ENCODE data around the gene SLC35F6. TPM values are rescaled to one million over a fixed set of nuclear protein-coding genes. Genes with fewer than 3 reads are reported as not detected.

Gene SLC35F6
- total RNA-seq, 1 experiment from 2014 or later = 67.3 TPM

DNA sequence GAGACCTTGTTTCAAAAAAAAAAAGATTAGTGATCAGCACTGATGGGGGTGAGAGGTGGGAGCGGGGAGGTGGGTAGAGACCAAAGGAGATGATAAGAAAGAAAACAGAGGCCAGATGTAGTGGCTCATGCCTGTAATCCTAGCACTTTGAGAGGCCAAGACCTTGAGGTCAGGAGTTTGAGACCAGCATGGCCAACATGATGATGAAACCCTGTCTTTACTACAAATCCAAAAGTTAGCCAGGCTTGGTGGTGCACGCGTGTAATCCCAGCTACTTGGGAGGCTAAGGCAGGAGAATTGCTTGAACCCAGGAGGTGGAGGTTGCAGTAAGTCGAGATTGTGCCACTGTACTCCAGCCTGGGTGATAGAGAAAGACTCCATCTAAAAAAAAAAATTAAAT lies 9.5 kb upstream of the SLC35F6 start:
- Histone ChIP-seq H3K27me3 (ENCODE audit: control insufficient read depth, insufficient read depth, low read length) (no peaks in the 10 kb centered on the region), H3K9me3 (ENCODE audit: control insufficient read depth, insufficient read depth, low read depth, low read length) (no peaks in the 10 kb centered on the region), H3K36me3 (ENCODE audit: control insufficient read depth, insufficient read depth, low read length) (no peaks in the 10 kb centered on the region), H3K4me3 (ENCODE audit: low read depth in 2 of 2, low read length in 2 of 2) (no peak overlapping the region), H3K27ac (ENCODE audit: low read length) (peak overlapping the region; percentile 77; the same call in 1 of the 2 replicates), H3K4me1 (ENCODE audit: control insufficient read depth, insufficient read depth, low read length) (peaks cover 31% of the 10 kb centered on the region)
- POLR2A ChIA-PET = no interaction called here
- BruUV-seq (replicated peaks) = no TSS peak
- TF ChIP-seq, protein P1, sequence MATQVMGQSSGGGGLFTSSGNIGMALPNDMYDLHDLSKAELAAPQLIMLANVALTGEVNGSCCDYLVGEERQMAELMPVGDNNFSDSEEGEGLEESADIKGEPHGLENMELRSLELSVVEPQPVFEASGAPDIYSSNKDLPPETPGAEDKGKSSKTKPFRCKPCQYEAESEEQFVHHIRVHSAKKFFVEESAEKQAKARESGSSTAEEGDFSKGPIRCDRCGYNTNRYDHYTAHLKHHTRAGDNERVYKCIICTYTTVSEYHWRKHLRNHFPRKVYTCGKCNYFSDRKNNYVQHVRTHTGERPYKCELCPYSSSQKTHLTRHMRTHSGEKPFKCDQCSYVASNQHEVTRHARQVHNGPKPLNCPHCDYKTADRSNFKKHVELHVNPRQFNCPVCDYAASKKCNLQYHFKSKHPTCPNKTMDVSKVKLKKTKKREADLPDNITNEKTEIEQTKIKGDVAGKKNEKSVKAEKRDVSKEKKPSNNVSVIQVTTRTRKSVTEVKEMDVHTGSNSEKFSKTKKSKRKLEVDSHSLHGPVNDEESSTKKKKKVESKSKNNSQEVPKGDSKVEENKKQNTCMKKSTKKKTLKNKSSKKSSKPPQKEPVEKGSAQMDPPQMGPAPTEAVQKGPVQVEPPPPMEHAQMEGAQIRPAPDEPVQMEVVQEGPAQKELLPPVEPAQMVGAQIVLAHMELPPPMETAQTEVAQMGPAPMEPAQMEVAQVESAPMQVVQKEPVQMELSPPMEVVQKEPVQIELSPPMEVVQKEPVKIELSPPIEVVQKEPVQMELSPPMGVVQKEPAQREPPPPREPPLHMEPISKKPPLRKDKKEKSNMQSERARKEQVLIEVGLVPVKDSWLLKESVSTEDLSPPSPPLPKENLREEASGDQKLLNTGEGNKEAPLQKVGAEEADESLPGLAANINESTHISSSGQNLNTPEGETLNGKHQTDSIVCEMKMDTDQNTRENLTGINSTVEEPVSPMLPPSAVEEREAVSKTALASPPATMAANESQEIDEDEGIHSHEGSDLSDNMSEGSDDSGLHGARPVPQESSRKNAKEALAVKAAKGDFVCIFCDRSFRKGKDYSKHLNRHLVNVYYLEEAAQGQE (IDR thresholded peaks at IDR 0.05; ENCODE audit: insufficient read depth in 1 of 2, low read depth in 2 of 2, low read length in 1 of 2) = no peak
- TF ChIP-seq SIN3A (IDR thresholded peaks at IDR 0.05; ENCODE audit: borderline replicate concordance, insufficient read depth, low read depth, low read length) (no peak), TCF7L2 (IDR thresholded peaks at IDR 0.05; ENCODE audit: low read depth, low read length) (no peak), POLR2AphosphoS5 (IDR thresholded peaks at IDR 0.05; ENCODE audit: low read depth, low read length) (no peak)
- TF ChIP-seq, protein P2, sequence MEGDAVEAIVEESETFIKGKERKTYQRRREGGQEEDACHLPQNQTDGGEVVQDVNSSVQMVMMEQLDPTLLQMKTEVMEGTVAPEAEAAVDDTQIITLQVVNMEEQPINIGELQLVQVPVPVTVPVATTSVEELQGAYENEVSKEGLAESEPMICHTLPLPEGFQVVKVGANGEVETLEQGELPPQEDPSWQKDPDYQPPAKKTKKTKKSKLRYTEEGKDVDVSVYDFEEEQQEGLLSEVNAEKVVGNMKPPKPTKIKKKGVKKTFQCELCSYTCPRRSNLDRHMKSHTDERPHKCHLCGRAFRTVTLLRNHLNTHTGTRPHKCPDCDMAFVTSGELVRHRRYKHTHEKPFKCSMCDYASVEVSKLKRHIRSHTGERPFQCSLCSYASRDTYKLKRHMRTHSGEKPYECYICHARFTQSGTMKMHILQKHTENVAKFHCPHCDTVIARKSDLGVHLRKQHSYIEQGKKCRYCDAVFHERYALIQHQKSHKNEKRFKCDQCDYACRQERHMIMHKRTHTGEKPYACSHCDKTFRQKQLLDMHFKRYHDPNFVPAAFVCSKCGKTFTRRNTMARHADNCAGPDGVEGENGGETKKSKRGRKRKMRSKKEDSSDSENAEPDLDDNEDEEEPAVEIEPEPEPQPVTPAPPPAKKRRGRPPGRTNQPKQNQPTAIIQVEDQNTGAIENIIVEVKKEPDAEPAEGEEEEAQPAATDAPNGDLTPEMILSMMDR (IDR thresholded peaks at IDR 0.05) = no peak
- in situ Hi-C loops (cut with HindIII; ENCODE audit: low pct_unique_long_range_greater_than_20kb, low sequenced_read_pairs) = no loop called here
- ATAC-seq = no peak
- DNase-seq (ENCODE audit: low read depth, low spot score) = no peak
- CTCF ChIA-PET = no interaction called here
- intact Hi-C loops (cut with micrococcal nuclease; ENCODE audit: unreplicated experiment) = no loop called here

DNA sequence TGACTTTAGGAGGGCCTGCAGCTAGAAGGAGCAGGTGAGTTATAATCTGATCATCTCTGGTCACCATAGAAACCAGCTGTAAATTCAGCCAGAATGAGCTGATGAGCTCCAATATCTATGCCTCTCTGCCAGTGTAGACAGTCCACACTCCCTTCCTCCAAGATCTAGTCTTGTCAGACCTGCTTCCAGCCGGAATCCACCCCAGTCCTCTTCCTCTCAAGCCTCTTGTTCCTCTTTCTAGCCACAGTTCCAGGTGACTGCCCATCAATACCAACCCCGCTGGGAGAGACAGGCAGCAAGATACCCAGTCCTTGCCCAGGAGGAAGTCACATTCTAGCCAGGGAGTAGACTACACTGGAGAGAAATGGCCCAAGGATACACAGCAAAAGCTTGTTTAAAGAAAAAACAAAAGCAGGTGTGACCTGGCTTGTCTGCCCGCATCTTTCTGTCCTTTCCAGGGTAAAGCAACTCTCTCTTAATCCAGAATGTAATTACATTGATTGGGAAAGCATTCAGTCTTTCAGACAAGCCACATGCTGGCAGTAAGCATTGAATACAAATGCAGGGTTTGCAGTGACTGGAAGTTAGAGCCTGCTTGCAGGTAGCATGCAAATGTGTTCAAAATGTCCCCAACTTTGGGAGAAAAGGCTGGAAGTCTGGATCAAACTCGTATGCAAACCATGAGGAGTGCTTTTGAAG lies 9.0 kb upstream of the SLC35F6 start:
- no peaks in the 10 kb centered on the region for H3K27me3 ChIP-seq (ENCODE audit: control insufficient read depth, insufficient read depth, low read length)
- no peaks in the 10 kb centered on the region for H3K36me3 ChIP-seq (ENCODE audit: control insufficient read depth, insufficient read depth, low read length)
- CTCF ChIA-PET = no interaction called here
- H3K4me1 ChIP-seq (ENCODE audit: control insufficient read depth, insufficient read depth, low read length) = peaks cover 31% of the 10 kb centered on the region
- no peak overlapping the region for H3K4me3 ChIP-seq (ENCODE audit: low read depth in 2 of 2, low read length in 2 of 2)
- TF ChIP-seq TCF7L2 (IDR thresholded peaks at IDR 0.05; ENCODE audit: low read depth, low read length) = no peak
- TF ChIP-seq, protein P1 (IDR thresholded peaks at IDR 0.05; ENCODE audit: insufficient read depth in 1 of 2, low read depth in 2 of 2, low read length in 1 of 2) = no peak
- no peak for TF ChIP-seq POLR2AphosphoS5 (IDR thresholded peaks at IDR 0.05; ENCODE audit: low read depth, low read length)
- TF ChIP-seq, protein P2 (IDR thresholded peaks at IDR 0.05) = no peak
- TF ChIP-seq SIN3A (IDR thresholded peaks at IDR 0.05; ENCODE audit: borderline replicate concordance, insufficient read depth, low read depth, low read length) = no peak
- DNase-seq (ENCODE audit: low read depth, low spot score) (no peak), ATAC-seq (no peak)
- POLR2A ChIA-PET = no interaction called here
- intact Hi-C loops (cut with micrococcal nuclease; ENCODE audit: unreplicated experiment) = no loop called here
- in situ Hi-C loops (cut with HindIII; ENCODE audit: low pct_unique_long_range_greater_than_20kb, low sequenced_read_pairs) = no loop called here
- H3K27ac ChIP-seq (ENCODE audit: low read length) = peak overlapping the region; percentile 77
- BruUV-seq (replicated peaks) = no TSS peak
- no peaks in the 10 kb centered on the region for H3K9me3 ChIP-seq (ENCODE audit: control insufficient read depth, insufficient read depth, low read depth, low read length)
